CD14-positive monocyte (primary cell): Measurements from ENCODE around the gene TICAM2. TPM values are rescaled to one million over a fixed set of nuclear protein-coding genes. Genes with fewer than 3 reads are reported as not detected.

Source experiments
- DNase-seq, 3 donors: peaks; one replicate each; pipeline ENCODE4 v3.0.0-alpha.2; 2011 to 2022
- H2AFZ ChIP-seq: 2 replicates; pipeline ENCODE4 v1.6.0; 2012; ENCODE audit warnings: mild to moderate bottlenecking, low read depth, low read length, inconsistent platforms; ENCODE audit not compliant: insufficient read depth, poor library complexity, severe bottlenecking
- H3K27ac ChIP-seq, 2 donors: 1 replicate in 1 of 2; 2 replicates in 1 of 2; pipeline ENCODE4 v1.5.1; 2012 to 2013; ENCODE audit warnings: low read length in 2 of 2, control low read depth in 1 of 2, inconsistent platforms in 1 of 2, low read depth in 1 of 2, mild to moderate bottlenecking in 1 of 2
- H3K27me3 ChIP-seq, 2 donors: one replicate each; pipeline versions ENCODE4 v1.6.0 to v1.6.1; 2011 to 2013; ENCODE audit warnings: low read length in 2 of 2; ENCODE audit not compliant: control insufficient read depth in 2 of 2, insufficient read depth in 2 of 2
- H3K36me3 ChIP-seq, 2 donors: replicated peaks in 1 of 2; 1 replicate in 1 of 2; 2 replicates in 1 of 2; pipeline versions ENCODE4 v1.5.1 to v1.6.1; 2012 to 2013; ENCODE audit warnings: low read length in 2 of 2, control low read depth in 1 of 2, inconsistent platforms in 1 of 2, mild to moderate bottlenecking in 1 of 2; ENCODE audit not compliant: insufficient read depth in 2 of 2, control insufficient read depth in 1 of 2
- H3K4me1 ChIP-seq, 2 donors: 1 replicate in 1 of 2; 2 replicates in 1 of 2; pipeline versions ENCODE4 v1.5.1 to v1.6.1; 2012 to 2013; ENCODE audit warnings: low read length in 2 of 2, control low read depth in 1 of 2, inconsistent platforms in 1 of 2, mild to moderate bottlenecking in 1 of 2, moderate library complexity in 1 of 2; ENCODE audit not compliant: insufficient read depth in 2 of 2, control insufficient read depth in 1 of 2
- H3K4me2 ChIP-seq: replicated peaks from 2 replicates; pipeline ENCODE3; 2012; ENCODE audit warnings: low read length, moderate library complexity, mild to moderate bottlenecking; ENCODE audit not compliant: poor library complexity, severe bottlenecking; ENCODE audit errors: extremely low read depth
- H3K4me3 ChIP-seq, 3 experiments: fragments of 200-600 bp in 1 of 3; sonication (generic) in 1 of 3; replicated peaks in 1 of 3; 1 replicate in 2 of 3; 2 replicates in 1 of 3; pipeline ENCODE4 v1.5.1; 2011 to 2013; ENCODE audit warnings: low read length in 3 of 3, mild to moderate bottlenecking in 3 of 3, control low read depth in 2 of 3, low read depth in 2 of 3, inconsistent platforms in 1 of 3, moderate library complexity in 1 of 3
- H3K79me2 ChIP-seq: 2 replicates; pipeline ENCODE4 v1.6.0; 2012; ENCODE audit warnings: mild to moderate bottlenecking, control low read depth, inconsistent platforms, low read length, moderate library complexity; ENCODE audit not compliant: insufficient read depth
- H3K9ac ChIP-seq: 2 replicates; pipeline ENCODE4 v1.6.0; 2017; ENCODE audit warnings: low read length, mild to moderate bottlenecking; ENCODE audit not compliant: insufficient read depth, poor library complexity, severe bottlenecking
- H3K9me3 ChIP-seq, 2 donors: replicated peaks in 1 of 2; 1 replicate in 1 of 2; 2 replicates in 1 of 2; pipeline versions ENCODE4 v1.5.1 to v1.6.1; 2012 to 2013; ENCODE audit warnings: low read length in 2 of 2, control low read depth in 1 of 2; ENCODE audit not compliant: control insufficient read depth in 1 of 2, insufficient read depth in 1 of 2
- H4K20me1 ChIP-seq: 2 replicates; pipeline ENCODE4 v1.6.0; 2012; ENCODE audit warnings: mild to moderate bottlenecking, low read length, control low read depth, moderate library complexity; ENCODE audit not compliant: insufficient read depth
- H3K27ac Mint-ChIP-seq, 7 donors: one replicate each; pipeline ENCODE4 v1.8.0; 2020; ENCODE audit warnings: mild to moderate bottlenecking in 7 of 7, mixed read lengths in 7 of 7, moderate library complexity in 6 of 7, inconsistent platforms in 2 of 7
- H3K27me3 Mint-ChIP-seq, 3 donors: one replicate each; pipeline ENCODE4 v1.8.0; 2021 to 2022; ENCODE audit warnings: low read depth in 3 of 3, mild to moderate bottlenecking in 3 of 3, mixed read lengths in 3 of 3, moderate library complexity in 3 of 3, inconsistent platforms in 1 of 3
- H3K36me3 Mint-ChIP-seq, 2 donors: one replicate each; pipeline ENCODE4 v1.8.0; 2020; ENCODE audit warnings: mixed read lengths in 2 of 2, inconsistent platforms in 1 of 2, mild to moderate bottlenecking in 1 of 2
- H3K4me1 Mint-ChIP-seq: one replicate; pipeline ENCODE4 v1.8.0; 2020; ENCODE audit warnings: mild to moderate bottlenecking, mixed read lengths
- H3K4me3 Mint-ChIP-seq, 2 donors: one replicate each; pipeline ENCODE4 v1.8.0; 2020; ENCODE audit warnings: mild to moderate bottlenecking in 2 of 2, mixed read lengths in 2 of 2, moderate library complexity in 1 of 2
- H3K9me3 Mint-ChIP-seq, 7 donors: one replicate each; pipeline ENCODE4 v1.8.0; 2020 to 2022; ENCODE audit warnings: mixed read lengths in 7 of 7, mild to moderate bottlenecking in 6 of 7, moderate library complexity in 6 of 7, inconsistent platforms in 2 of 7
- CTCF ChIP-seq: fragments of 200-600 bp; IDR thresholded peaks from one replicate; pipeline ENCODE4 v1.8.0; 2022; ENCODE audit warnings: antibody characterized with exemption, mild to moderate bottlenecking
- WGBS: methylation state at CpG from one replicate; pipeline ENCODE4 v1.1.5; 2013; ENCODE audit warnings: missing lambda C conversion rate; ENCODE audit not compliant: insufficient coverage; 5-methylcytosine and 5-hydroxymethylcytosine counted together
- intact Hi-C, 2 donors: fragments of 100-400 bp; cut with micrococcal nuclease; formaldehyde crosslinking; loops; one replicate each; pipeline versions ENCODE4 v1.15.0 to v1.15.1; 2023
- polyA plus RNA-seq, 3 donors: library from polyadenylated mRNA; depleted of rRNA in 1 of 3; unstranded in 2 of 3; stranded (reverse) in 1 of 3; fragments of 300-500 nt in 2 of 3; fragments of >200 nt in 1 of 3; fragmentation: Illumina TruSeq in 2 of 3; gene quantifications; 1 replicate in 2 of 3; 2 replicates in 1 of 3; pipeline ENCODE4 v1.2.3, GENCODE V29; 2012 to 2021

The TICAM2 gene
- polyA plus RNA-seq, 3 donors = 3.5 to 25.1 (median 14.6) TPM

- no peak overlapping the region for H2AFZ ChIP-seq
- H3K36me3 ChIP-seq = peaks cover 21 to 78% of the 10 kb centered on the region in 2 donors
- Mint-ChIP-seq H3K4me1 (peaks cover 62% of the 10 kb centered on the region), H3K27me3 (no peaks in the 10 kb centered on the region), H3K9me3 (peaks cover 6 to 12% (median 10%) of the 10 kb centered on the region in 7 donors), H3K27ac (peak overlapping the region in 1 of 7 donors; percentile 47), H3K36me3 (peaks cover 61 to 71% of the 10 kb centered on the region in 2 donors), H3K4me3 (no peak overlapping the region)
- intact Hi-C loops = loop anchor here in 1 of 2 donors (10.0 kb wide), 1 partner anchor 49 kb away; no protein-coding TSS in a partner anchor
- TF ChIP-seq CTCF = no peak
- no peak overlapping the region for H3K4me2 ChIP-seq
- H3K9ac ChIP-seq = no peak overlapping the region
- H3K27ac ChIP-seq = no peak overlapping the region
- WGBS = no CpG with 5 or more reads among the region's 3 CpGs
- peaks cover 0 to 7% of the 10 kb centered on the region in 2 donors for H3K9me3 ChIP-seq
- no peak for DNase-seq
- no peaks in the 10 kb centered on the region for H3K27me3 ChIP-seq
- no peak overlapping the region for H3K4me3 ChIP-seq
- H3K79me2 ChIP-seq = peaks cover 100% of the 10 kb centered on the region
- peaks cover 15 to 48% of the 10 kb centered on the region in 2 donors for H3K4me1 ChIP-seq
- H4K20me1 ChIP-seq = peaks cover 100% of the 10 kb centered on the region
Observed at GRCh38 chr5:115535479-115536035, 66.7 kb downstream of the TICAM2 start.

GRCh38 chr5:115532517-115532916 lies 69.8 kb downstream of the TICAM2 start:
- Histone ChIP-seq H3K9me3 (peaks cover 0 to 7% of the 10 kb centered on the region in 2 donors), H3K27me3 (no peaks in the 10 kb centered on the region), H3K27ac (peak overlapping the region in 1 of 2 donors; percentile 60), H3K9ac (no peak overlapping the region), H3K4me3 (no peak overlapping the region), H3K4me2 (no peak overlapping the region), H3K36me3 (peaks cover 13 to 69% of the 10 kb centered on the region in 2 donors), H3K4me1 (peaks cover 2 to 19% of the 10 kb centered on the region in 2 donors), H4K20me1 (peaks cover 100% of the 10 kb centered on the region), H2AFZ (no peak overlapping the region), H3K79me2 (peaks cover 100% of the 10 kb centered on the region)
- DNase-seq = no peak
- Mint-ChIP-seq H3K9me3 (peaks cover 6 to 12% (median 10%) of the 10 kb centered on the region in 7 donors), H3K4me3 (no peak overlapping the region), H3K4me1 (peaks cover 44% of the 10 kb centered on the region), H3K27me3 (no peaks in the 10 kb centered on the region), H3K36me3 (peaks cover 54 to 65% of the 10 kb centered on the region in 2 donors), H3K27ac (peak overlapping the region in 1 of 7 donors; percentile 6)
- intact Hi-C loops = loop anchor here in 1 of 2 donors (10.0 kb wide), 1 partner anchor 52 kb away; no protein-coding TSS in a partner anchor
- WGBS = no CpG with 5 or more reads among the region's 2 CpGs
- no peak for TF ChIP-seq CTCF
